SK-N-MC (cell line): ENCODE measurements around the gene ECEL1.

Experiments used
- DNase-seq: peaks from one replicate; pipeline ENCODE4 v3.0.0-alpha.2; 2011; ENCODE audit warnings: low read depth, low spot score
- H3K27ac ChIP-seq: fragments of 200-600 bp; sonication (generic); 2 replicates; pipeline ENCODE4 v1.5.1; 2016; ENCODE audit warnings: mixed run types
- H3K36me3 ChIP-seq: fragments of 200-600 bp; sonication (generic); 2 replicates; pipeline ENCODE4 v1.6.1; 2017; ENCODE audit warnings: antibody characterized with exemption, low read length, mixed read lengths; ENCODE audit not compliant: insufficient read depth
- H3K4me3 ChIP-seq: fragments of 200-600 bp; sonication (generic); 2 replicates; pipeline ENCODE4 v1.5.1; 2016
- H3K9ac ChIP-seq: fragments of 200-600 bp; sonication (generic); 2 replicates; pipeline ENCODE4 v1.8.0; 2017; ENCODE audit warnings: mixed run types, mixed read lengths; ENCODE audit not compliant: insufficient read length
- H3K9me3 ChIP-seq: fragments of 200-600 bp; sonication (generic); 2 replicates; pipeline ENCODE4 v1.6.1; 2017; ENCODE audit warnings: low read depth, mild to moderate bottlenecking, antibody characterized with exemption, low read length, moderate library complexity, mixed read lengths
- EZH2 ChIP-seq: fragments of 200-600 bp; sonication (generic); IDR thresholded peaks from one replicate; pipeline ENCODE4 v1.6.1; 2017; ENCODE audit warnings: antibody characterized with exemption
- FOXP2 ChIP-seq: optimal IDR thresholded peaks from 2 replicates; pipeline ENCODE3; 2011; ENCODE audit warnings: mild to moderate bottlenecking, moderate library complexity; ENCODE audit not compliant: insufficient read depth; ENCODE audit errors: extremely low read length, control extremely low read depth
- POLR2AphosphoS5 ChIP-seq: IDR thresholded peaks from 2 replicates; pipeline ENCODE4 v1.6.1; 2012; ENCODE audit warnings: mild to moderate bottlenecking, low read depth, low read length, borderline replicate concordance

The ECEL1 gene

GRCh38 chr2:232518844-232519243 is 31.2 kb upstream of the ECEL1 start:
- TF ChIP-seq FOXP2 (no peak), EZH2 (no peak), POLR2AphosphoS5 (no peak)
- Histone ChIP-seq H3K4me3 (no peak overlapping the region), H3K27ac (no peak overlapping the region), H3K9me3 (no peaks in the 10 kb centered on the region), H3K36me3 (no peaks in the 10 kb centered on the region), H3K9ac (no peak overlapping the region)
- no peak for DNase-seq

GRCh38 chr2:232516551-232516950 is 28.9 kb upstream of the ECEL1 start:
- H3K36me3 ChIP-seq: no peaks in the 10 kb centered on the region
- TF ChIP-seq FOXP2 (no peak), EZH2 (no peak)
- H3K4me3 ChIP-seq: no peak overlapping the region
- no peak overlapping the region for H3K9ac ChIP-seq
- H3K27ac ChIP-seq: no peak overlapping the region
- DNase-seq: no peak
- H3K9me3 ChIP-seq: no peaks in the 10 kb centered on the region

- H3K4me3 ChIP-seq: no peak overlapping the region
- H3K9me3 ChIP-seq: no peaks in the 10 kb centered on the region
- no peak overlapping the region for H3K27ac ChIP-seq
- DNase-seq: no peak
- no peak overlapping the region for H3K9ac ChIP-seq
- TF ChIP-seq POLR2AphosphoS5 (no peak), EZH2 (no peak), FOXP2 (no peak)
- H3K36me3 ChIP-seq: no peaks in the 10 kb centered on the region
Observed at GRCh38 chr2:232515639-232516038, 28.0 kb upstream of the ECEL1 start.

GRCh38 chr2:232513353-232513752 is 25.7 kb upstream of the ECEL1 start:
- no peak for TF ChIP-seq EZH2
- TF ChIP-seq POLR2AphosphoS5: no peak
- TF ChIP-seq FOXP2: no peak
- H3K9ac ChIP-seq: no peak overlapping the region
- H3K4me3 ChIP-seq: no peak overlapping the region
- no peaks in the 10 kb centered on the region for H3K36me3 ChIP-seq
- no peaks in the 10 kb centered on the region for H3K9me3 ChIP-seq
- no peak overlapping the region for H3K27ac ChIP-seq
- no peak for DNase-seq

GRCh38 chr2:232512602-232513001 is 25.0 kb upstream of the ECEL1 start:
- H3K36me3 ChIP-seq: no peaks in the 10 kb centered on the region
- H3K9me3 ChIP-seq: no peaks in the 10 kb centered on the region
- H3K4me3 ChIP-seq: no peak overlapping the region
- H3K27ac ChIP-seq: no peak overlapping the region
- H3K9ac ChIP-seq: no peak overlapping the region
- DNase-seq: no peak
- no peak for TF ChIP-seq EZH2
- TF ChIP-seq FOXP2: no peak
- TF ChIP-seq POLR2AphosphoS5: no peak

- no peaks in the 10 kb centered on the region for H3K36me3 ChIP-seq
- H3K4me3 ChIP-seq: no peak overlapping the region
- H3K27ac ChIP-seq: no peak overlapping the region
- TF ChIP-seq EZH2 (no peak), FOXP2 (no peak), POLR2AphosphoS5 (no peak)
- no peak overlapping the region for H3K9ac ChIP-seq
- no peak for DNase-seq
- no peaks in the 10 kb centered on the region for H3K9me3 ChIP-seq
Observed at GRCh38 chr2:232511336-232511890, 23.8 kb upstream of the ECEL1 start.

- Histone ChIP-seq H3K4me3 (no peak overlapping the region), H3K36me3 (no peaks in the 10 kb centered on the region), H3K9ac (no peak overlapping the region), H3K9me3 (no peaks in the 10 kb centered on the region), H3K27ac (no peak overlapping the region)
- DNase-seq: no peak
- no peak for TF ChIP-seq POLR2AphosphoS5
- TF ChIP-seq EZH2: no peak
- TF ChIP-seq FOXP2: no peak
Observed at GRCh38 chr2:232508251-232508650, 20.6 kb upstream of the ECEL1 start.

- Histone ChIP-seq H3K4me3 (no peak overlapping the region), H3K36me3 (no peaks in the 10 kb centered on the region), H3K9me3 (no peaks in the 10 kb centered on the region), H3K27ac (no peak overlapping the region), H3K9ac (no peak overlapping the region)
- no peak for TF ChIP-seq EZH2
- no peak for DNase-seq
Observed at GRCh38 chr2:232506709-232507108, 19.1 kb upstream of the ECEL1 start.

GRCh38 chr2:232505856-232506255 is 18.2 kb upstream of the ECEL1 start:
- no peak for TF ChIP-seq POLR2AphosphoS5
- TF ChIP-seq FOXP2: no peak
- TF ChIP-seq EZH2: no peak
- H3K27ac ChIP-seq: no peak overlapping the region
- no peaks in the 10 kb centered on the region for H3K9me3 ChIP-seq
- no peak overlapping the region for H3K4me3 ChIP-seq
- no peak overlapping the region for H3K9ac ChIP-seq
- no peak for DNase-seq
- H3K36me3 ChIP-seq: no peaks in the 10 kb centered on the region
